GM21367 (cell line): ENCODE data around the gene PIEZO1.
"Not testable (repeated sequence)": the region's sequence is repeated elsewhere in the genome, so short reads cannot be mapped to it uniquely, and the experiment has no call there.

Source experiments
- ATAC-seq: cut with Tn5 transposase; IDR thresholded peaks from one replicate; pipeline ENCODE4 v1.9.1; 2021; ENCODE audit not compliant: unreplicated experiment

PIEZO1 gene

DNA sequence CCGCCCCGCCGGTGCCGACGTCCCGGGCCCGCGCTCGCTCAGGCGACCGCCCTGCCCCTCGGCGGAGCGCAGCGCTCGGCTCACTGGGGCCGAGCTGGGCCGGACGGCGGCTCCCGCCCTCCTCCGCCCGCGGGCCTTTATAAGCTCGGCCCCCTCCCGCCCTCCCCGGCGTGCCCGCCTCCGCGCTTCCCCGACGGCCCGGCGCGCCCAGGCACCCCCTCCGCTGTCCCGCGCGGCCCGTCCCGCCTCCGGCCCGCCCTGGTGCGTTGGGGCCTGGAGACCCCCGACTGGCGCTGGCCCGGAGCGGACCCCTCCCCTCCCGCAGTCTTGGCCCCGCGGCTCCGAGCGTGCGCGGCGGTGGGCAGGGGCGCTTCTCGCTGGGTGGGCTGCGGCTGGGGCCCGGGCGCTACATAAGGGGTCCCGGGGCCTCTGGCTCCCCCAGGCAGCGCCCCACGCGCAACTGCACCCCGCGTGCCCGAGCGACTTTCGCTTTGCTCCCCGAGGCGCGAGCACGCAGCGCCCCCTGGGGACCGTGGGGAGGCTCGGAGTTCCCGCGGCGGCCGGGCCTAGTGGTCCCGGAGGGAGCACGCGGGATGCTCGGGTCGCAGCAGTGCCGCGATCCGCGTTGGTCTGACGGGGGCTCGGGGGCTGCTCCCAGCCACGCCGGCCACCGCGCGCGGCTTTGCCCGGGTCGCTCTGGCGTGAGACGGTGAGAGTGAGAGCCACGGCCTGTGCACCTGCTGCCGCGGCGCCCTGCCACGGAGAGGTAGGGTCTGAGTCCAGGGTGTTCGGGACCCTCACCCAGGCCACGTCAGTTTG lies at the start of gene PIEZO1:
PIEZO1 (minus strand) TSS at position 115 of the 819 bp plus-strand sequence. CDS start 256 bp downstream, outside the sequence.
- no peak for ATAC-seq

- ATAC-seq, result no peak
Observed at GRCh38 chr16:88834670-88835069, 49.6 kb upstream of the PIEZO1 start.

GRCh38 chr16:88833086-88833485 lies 48.1 kb upstream of the PIEZO1 start:
- ATAC-seq, result no peak

GRCh38 chr16:88831838-88832237 lies 46.8 kb upstream of the PIEZO1 start:
- no peak for ATAC-seq

- ATAC-seq, result no peak
Observed at GRCh38 chr16:88830783-88831182, 45.8 kb upstream of the PIEZO1 start.

GRCh38 chr16:88830258-88830657 lies 45.2 kb upstream of the PIEZO1 start:
- ATAC-seq, result no peak

- no peak for ATAC-seq
Observed at GRCh38 chr16:88828711-88829110, 43.7 kb upstream of the PIEZO1 start.

- no peak for ATAC-seq
Observed at GRCh38 chr16:88827727-88828126, 42.7 kb upstream of the PIEZO1 start.

GRCh38 chr16:88826070-88826840 lies 41.2 kb upstream of the PIEZO1 start:
- ATAC-seq, result no peak

DNA sequence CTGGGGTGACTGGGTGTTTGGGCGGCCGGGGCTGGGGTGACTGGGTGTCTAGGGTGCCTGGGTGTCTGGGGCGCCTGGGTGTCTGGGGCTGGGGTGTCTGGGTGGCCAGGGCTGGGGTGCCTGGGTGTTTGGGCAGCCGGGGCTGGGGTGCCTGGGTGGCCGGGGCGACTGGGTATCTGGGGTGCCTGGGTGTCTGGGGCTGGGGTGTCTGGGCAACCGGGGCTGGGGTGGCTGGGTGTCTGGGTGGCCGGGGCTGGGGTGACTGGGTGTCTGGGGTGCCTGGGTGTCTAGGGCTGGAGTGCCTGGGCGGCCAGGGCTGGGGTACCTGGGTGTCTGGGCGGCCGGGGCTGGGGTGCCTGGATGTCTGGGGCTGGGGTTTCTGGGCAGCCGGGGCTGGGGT lies 40.1 kb upstream of the PIEZO1 start:
- ATAC-seq, result no peak

DNA sequence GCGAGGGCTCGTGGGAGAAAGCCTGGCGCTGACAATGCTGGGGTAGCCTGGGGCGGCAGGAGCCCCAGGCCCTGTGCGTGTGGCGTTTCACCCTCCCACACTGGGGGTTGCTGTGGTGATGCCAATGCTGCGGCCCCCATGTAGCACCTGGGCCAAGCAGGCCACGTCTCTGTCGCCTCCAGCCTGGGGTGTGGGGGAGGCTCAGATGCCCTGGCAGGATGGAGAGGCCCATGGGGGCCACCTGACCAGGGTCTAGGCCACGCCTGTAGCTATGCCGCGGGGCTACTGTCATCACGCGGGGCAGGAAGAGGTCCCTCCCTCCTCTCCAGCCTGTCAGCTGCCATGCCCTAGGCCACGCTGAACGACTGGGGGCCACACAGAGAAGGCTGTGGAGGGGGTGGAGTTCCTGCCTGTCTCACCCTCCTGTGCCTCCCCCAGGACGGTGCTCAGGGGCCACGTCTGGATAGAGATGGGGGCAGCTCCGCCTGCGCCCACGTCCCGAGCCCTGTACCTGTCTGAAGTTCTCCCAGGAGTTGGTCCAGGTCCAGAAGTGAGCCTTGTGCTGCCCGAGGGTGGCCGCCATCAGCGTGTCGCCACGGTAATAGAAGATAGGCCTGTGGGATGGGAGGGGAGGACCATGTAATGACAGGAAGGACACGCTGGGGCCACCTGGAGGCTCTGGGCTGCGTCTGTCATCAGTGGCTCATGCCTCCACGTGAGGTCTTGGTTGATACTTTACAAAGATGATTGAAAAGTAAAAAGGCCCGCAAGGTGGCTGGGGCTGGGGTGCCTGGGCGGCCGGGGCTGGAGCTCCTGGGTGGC lies 39.4 kb upstream of the PIEZO1 start:
- no peak for ATAC-seq

DNA sequence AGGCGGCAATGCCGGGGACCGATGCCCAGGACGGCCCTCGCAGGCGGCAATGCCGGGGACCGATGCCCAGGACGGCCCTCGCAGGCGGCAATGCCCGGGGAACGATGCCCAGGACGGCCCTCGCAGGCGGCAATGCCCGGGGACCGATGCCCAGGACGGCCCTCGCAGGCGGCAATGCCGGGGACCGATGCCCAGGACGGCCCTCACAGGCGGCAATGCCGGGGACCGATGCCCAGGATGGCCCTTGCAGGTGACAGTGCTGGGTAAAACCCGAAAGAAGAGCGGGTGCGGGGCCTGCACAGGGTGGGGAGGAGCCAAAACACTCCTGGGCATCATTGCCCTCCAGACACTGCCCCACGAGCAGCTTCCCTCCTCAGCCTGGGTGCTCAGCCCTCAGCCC lies 38.6 kb upstream of the PIEZO1 start:
- ATAC-seq, result not testable (repeated sequence)

- ATAC-seq, result no peak
Observed at GRCh38 chr16:88822281-88823040, 37.4 kb upstream of the PIEZO1 start.

DNA sequence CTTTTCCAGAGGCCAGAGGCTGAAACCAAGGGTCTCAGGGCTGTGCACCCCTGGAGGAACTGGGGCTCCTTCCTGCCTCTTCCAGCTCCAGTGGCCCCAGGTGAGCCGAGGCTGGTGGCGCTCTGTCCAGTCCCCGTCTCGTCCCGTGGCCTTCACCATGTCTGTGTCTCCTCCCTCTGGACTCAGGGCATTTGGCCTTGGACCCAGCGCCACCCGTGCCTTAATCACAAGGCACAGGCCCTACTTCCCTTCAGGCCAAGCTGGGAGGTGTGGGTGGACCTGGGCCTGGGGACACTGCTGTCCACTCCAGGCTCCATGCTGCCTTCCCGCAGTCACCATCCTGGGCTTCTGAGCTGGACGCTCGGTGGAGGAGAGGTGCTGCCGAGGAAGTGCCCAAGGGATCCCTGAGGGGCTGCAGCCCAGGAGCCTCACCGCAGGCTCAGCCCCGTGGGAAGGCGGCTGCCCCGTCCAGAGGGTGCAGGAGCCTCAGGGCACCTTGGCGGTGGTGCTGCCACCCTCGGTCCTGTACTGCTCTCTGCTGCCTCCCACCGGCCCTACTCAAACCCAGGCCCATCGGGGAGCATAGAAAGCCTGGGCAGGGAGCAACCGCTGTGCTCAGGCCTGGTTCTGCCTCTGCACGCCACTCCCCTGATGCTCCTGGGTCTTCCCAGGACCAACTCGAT lies 36.3 kb upstream of the PIEZO1 start:
- no peak for ATAC-seq

DNA sequence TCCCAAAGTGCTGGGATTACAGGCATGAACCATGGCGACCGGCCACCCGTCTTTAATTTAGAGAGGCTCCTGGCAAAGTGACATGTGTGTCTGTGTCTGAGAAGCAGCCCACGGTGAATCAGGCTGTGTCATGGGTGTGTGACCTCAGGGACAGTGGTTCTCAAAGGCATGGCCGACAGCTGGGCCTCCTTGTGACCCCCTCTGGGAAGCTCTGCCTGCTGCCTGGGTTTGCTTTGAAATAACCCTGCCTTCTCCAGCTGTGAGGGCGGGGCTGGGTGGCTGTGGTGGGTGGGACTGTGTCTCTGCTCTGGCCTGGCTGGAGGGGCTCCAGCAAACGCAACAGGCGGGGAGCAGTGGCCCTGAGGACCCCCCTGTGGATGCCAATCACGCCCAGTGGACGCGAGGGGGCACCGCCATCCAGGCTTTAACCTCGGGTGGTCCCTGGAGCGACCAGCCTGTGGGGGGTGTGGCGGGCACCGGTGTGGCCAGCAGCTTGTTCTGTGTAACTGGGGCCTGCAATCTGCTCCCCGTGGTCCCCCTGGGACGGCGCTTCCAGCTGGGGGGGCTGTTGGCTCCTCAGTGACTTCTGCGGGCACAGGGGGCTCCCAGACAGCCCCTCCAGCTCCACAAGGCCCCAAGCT lies 35.5 kb upstream of the PIEZO1 start:
- no peak for ATAC-seq

DNA sequence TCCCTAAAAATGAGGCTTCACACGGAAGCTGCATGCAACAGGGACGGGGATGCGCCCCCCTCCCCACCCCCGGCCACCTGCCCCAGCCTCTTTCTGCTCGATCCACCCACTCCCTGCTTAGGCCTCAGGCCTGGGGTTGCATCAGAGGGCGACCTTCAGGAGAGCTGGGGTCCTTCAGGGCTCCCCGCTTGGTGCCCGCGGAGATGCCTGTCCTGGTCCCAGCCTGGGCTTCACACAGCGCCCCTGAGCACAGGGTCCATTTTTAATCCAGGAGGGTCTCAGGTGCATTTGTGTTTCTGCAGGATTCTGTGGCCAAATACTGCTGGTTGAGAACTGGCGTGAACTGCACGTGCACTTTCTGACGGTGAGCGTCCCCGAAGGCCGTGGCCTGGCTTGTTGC lies 34.1 kb upstream of the PIEZO1 start:
- no peak for ATAC-seq

- no peak for ATAC-seq
Observed at GRCh38 chr16:88818575-88818874, 33.5 kb upstream of the PIEZO1 start.

DNA sequence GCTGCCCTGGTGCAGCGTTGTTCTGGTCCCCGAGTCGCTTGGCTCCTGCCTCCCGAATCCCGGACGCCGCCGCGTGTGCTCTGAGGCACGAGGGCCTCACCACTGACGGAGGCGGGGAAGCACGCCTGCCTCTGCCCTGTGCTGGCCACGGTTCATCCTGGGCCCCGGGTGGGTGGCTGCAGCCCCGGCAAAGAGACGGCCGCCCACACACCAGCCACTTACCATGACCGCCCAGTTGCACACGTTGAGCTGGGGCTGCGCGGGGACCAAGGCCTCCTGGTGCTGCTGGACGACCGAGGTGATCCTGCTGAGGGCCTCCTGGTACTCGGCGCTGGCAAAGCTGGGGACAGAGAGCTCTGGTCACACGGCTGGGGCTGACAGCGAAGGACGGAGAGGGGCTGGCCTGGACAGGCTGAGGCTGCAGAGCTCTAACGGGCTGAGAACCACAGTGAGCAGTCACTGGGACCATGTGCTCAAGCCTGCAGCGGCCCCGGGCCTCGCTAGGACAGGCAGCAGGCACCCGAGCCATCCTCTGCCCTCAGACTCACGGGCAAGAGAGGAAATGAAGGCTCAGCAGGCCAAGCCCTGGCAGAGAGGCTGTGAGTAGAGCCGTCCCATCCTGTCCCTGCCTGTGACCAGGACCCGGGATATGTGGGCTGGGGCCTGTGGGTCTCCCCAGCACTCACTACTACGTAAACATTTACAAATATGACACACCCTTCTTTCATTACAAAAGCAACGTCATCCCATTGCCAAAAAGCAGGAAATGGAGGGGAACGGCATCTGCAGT lies 33.0 kb upstream of the PIEZO1 start:
- ATAC-seq, result no peak
